ENCODE data around the gene EFCAB14. TPM values are rescaled to one million over a fixed set of nuclear protein-coding genes. Genes with fewer than 3 reads are reported as not detected.
A peak's percentile ranks its signal among the peaks of the same experiment; 100 is the strongest.
"Not testable (repeated sequence)": the region's sequence is repeated elsewhere in the genome, so short reads cannot be mapped to it uniquely, and the experiment has no call there.

The EFCAB14 gene
- total RNA-seq, 1 experiment from 2014 or later: 60.9 TPM

GRCh38 chr1:46728327-46728873, 9.5 kb upstream of the EFCAB14 start:
- in situ Hi-C loops (cut with HindIII; ENCODE audit: low pct_unique_long_range_greater_than_20kb, low sequenced_read_pairs); DNase-seq (ENCODE audit: low read depth): not testable (repeated sequence)

GRCh38 chr1:46725736-46726108, 6.8 kb upstream of the EFCAB14 start:
- in situ Hi-C loops (cut with HindIII; ENCODE audit: low pct_unique_long_range_greater_than_20kb, low sequenced_read_pairs): no loop called here
- no peak for DNase-seq (ENCODE audit: low read depth)

- in situ Hi-C loops (cut with HindIII; ENCODE audit: low pct_unique_long_range_greater_than_20kb, low sequenced_read_pairs): no loop called here
- peak; percentile 59 for DNase-seq (ENCODE audit: low read depth)
Measured at GRCh38 chr1:46724991-46725735, 6.2 kb upstream of the EFCAB14 start.

GRCh38 chr1:46723901-46724300, 5.0 kb upstream of the EFCAB14 start:
- DNase-seq (ENCODE audit: low read depth): no peak
- in situ Hi-C loops (cut with HindIII; ENCODE audit: low pct_unique_long_range_greater_than_20kb, low sequenced_read_pairs): no loop called here

- DNase-seq (ENCODE audit: low read depth): no peak
- in situ Hi-C loops (cut with HindIII; ENCODE audit: low pct_unique_long_range_greater_than_20kb, low sequenced_read_pairs): no loop called here
Measured at GRCh38 chr1:46721686-46722205, 2.8 kb upstream of the EFCAB14 start.

GRCh38 chr1:46721204-46721603, 2.3 kb upstream of the EFCAB14 start:
- DNase-seq (ENCODE audit: low read depth): no peak
- in situ Hi-C loops (cut with HindIII; ENCODE audit: low pct_unique_long_range_greater_than_20kb, low sequenced_read_pairs): no loop called here

GRCh38 chr1:46720319-46720718, 1.4 kb upstream of the EFCAB14 start:
- in situ Hi-C loops (cut with HindIII; ENCODE audit: low pct_unique_long_range_greater_than_20kb, low sequenced_read_pairs); DNase-seq (ENCODE audit: low read depth): not testable (repeated sequence)

GRCh38 chr1:46719689-46720088, 775 bp upstream of the EFCAB14 start:
- in situ Hi-C loops (cut with HindIII; ENCODE audit: low pct_unique_long_range_greater_than_20kb, low sequenced_read_pairs): no loop called here
- DNase-seq (ENCODE audit: low read depth): peak; percentile 14

GRCh38 chr1:46718340-46718726, 581 bp downstream of the EFCAB14 start:
- DNase-seq (ENCODE audit: low read depth): no peak
- in situ Hi-C loops (cut with HindIII; ENCODE audit: low pct_unique_long_range_greater_than_20kb, low sequenced_read_pairs): no loop called here

GRCh38 chr1:46717654-46718053, 1.3 kb downstream of the EFCAB14 start:
- DNase-seq (ENCODE audit: low read depth): no peak
- in situ Hi-C loops (cut with HindIII; ENCODE audit: low pct_unique_long_range_greater_than_20kb, low sequenced_read_pairs): no loop called here

GRCh38 chr1:46714976-46715375, 3.9 kb downstream of the EFCAB14 start:
- in situ Hi-C loops (cut with HindIII; ENCODE audit: low pct_unique_long_range_greater_than_20kb, low sequenced_read_pairs): no loop called here
- no peak for DNase-seq (ENCODE audit: low read depth)

GRCh38 chr1:46708121-46708520, 10.8 kb downstream of the EFCAB14 start:
- in situ Hi-C loops (cut with HindIII; ENCODE audit: low pct_unique_long_range_greater_than_20kb, low sequenced_read_pairs): no loop called here
- no peak for DNase-seq (ENCODE audit: low read depth)

GRCh38 chr1:46705408-46705807, 13.5 kb downstream of the EFCAB14 start:
- no peak for DNase-seq (ENCODE audit: low read depth)
- in situ Hi-C loops (cut with HindIII; ENCODE audit: low pct_unique_long_range_greater_than_20kb, low sequenced_read_pairs): no loop called here

- no peak for DNase-seq (ENCODE audit: low read depth)
- in situ Hi-C loops (cut with HindIII; ENCODE audit: low pct_unique_long_range_greater_than_20kb, low sequenced_read_pairs): no loop called here
Measured at GRCh38 chr1:46703927-46704641, 14.8 kb downstream of the EFCAB14 start.

- in situ Hi-C loops (cut with HindIII; ENCODE audit: low pct_unique_long_range_greater_than_20kb, low sequenced_read_pairs): no loop called here
- no peak for DNase-seq (ENCODE audit: low read depth)
Measured at GRCh38 chr1:46699666-46700065, 19.2 kb downstream of the EFCAB14 start.

- in situ Hi-C loops (cut with HindIII; ENCODE audit: low pct_unique_long_range_greater_than_20kb, low sequenced_read_pairs): no loop called here
- DNase-seq (ENCODE audit: low read depth): no peak
Measured at GRCh38 chr1:46697053-46697452, 21.9 kb downstream of the EFCAB14 start.

- DNase-seq (ENCODE audit: low read depth); in situ Hi-C loops (cut with HindIII; ENCODE audit: low pct_unique_long_range_greater_than_20kb, low sequenced_read_pairs): not testable (repeated sequence)
Measured at GRCh38 chr1:46694676-46695075, 24.2 kb downstream of the EFCAB14 start.

GRCh38 chr1:46692811-46693770, 25.8 kb downstream of the EFCAB14 start:
- no peak for DNase-seq (ENCODE audit: low read depth)
- in situ Hi-C loops (cut with HindIII; ENCODE audit: low pct_unique_long_range_greater_than_20kb, low sequenced_read_pairs): no loop called here

Measured in Caki2 (cell line).